Activated naive CD8-positive, alpha-beta T cell treated with anti-CD3 and anti-CD28 coated beads, Interleukin-2, amount 50 U/mL, for 24 hours (primary cell): ENCODE results near the gene BICC1.

Experiments
- ATAC-seq: fragments of 150-1000 bp; cut with Tn5 transposase; one replicate; pipeline ENCODE4 v1.10.0; 2021
- DNase-seq: peaks from one replicate; pipeline ENCODE4 v3.0.0; 2021
- H3K27ac Mint-ChIP-seq: one replicate; pipeline ENCODE4 v1.8.0; 2021; ENCODE audit warnings: mild to moderate bottlenecking, mixed read lengths
- H3K27me3 Mint-ChIP-seq: one replicate; pipeline ENCODE4 v1.8.0; 2021; ENCODE audit warnings: mixed read lengths
- H3K36me3 Mint-ChIP-seq: one replicate; pipeline ENCODE4 v1.8.0; 2021; ENCODE audit warnings: low read depth, mixed read lengths
- H3K4me1 Mint-ChIP-seq: one replicate; pipeline ENCODE4 v1.8.0; 2021; ENCODE audit warnings: mixed read lengths
- H3K4me3 Mint-ChIP-seq: one replicate; pipeline ENCODE4 v1.8.0; 2021; ENCODE audit warnings: mild to moderate bottlenecking, moderate library complexity, mixed read lengths
- H3K9me3 Mint-ChIP-seq: one replicate; pipeline ENCODE4 v1.8.0; 2021; ENCODE audit warnings: mixed read lengths

The BICC1 gene

GRCh38 chr10:58660575-58661255 lies 148.0 kb downstream of the BICC1 start:
- Mint-ChIP-seq H3K9me3 (peaks cover 19% of the 10 kb centered on the region), H3K27me3 (peaks cover 2% of the 10 kb centered on the region), H3K4me3 (no peak overlapping the region), H3K36me3 (peaks cover 2% of the 10 kb centered on the region), H3K27ac (no peak overlapping the region), H3K4me1 (peaks cover 4% of the 10 kb centered on the region)
- ATAC-seq (no peak), DNase-seq (no peak)

GRCh38 chr10:58661336-58661735 lies 148.7 kb downstream of the BICC1 start:
- Mint-ChIP-seq H3K27ac (no peak overlapping the region), H3K4me3 (no peak overlapping the region), H3K4me1 (peaks cover 10% of the 10 kb centered on the region), H3K9me3 (peaks cover 19% of the 10 kb centered on the region), H3K36me3 (peaks cover 2% of the 10 kb centered on the region), H3K27me3 (peaks cover 2% of the 10 kb centered on the region)
- DNase-seq (no peak), ATAC-seq (no peak)

DNA sequence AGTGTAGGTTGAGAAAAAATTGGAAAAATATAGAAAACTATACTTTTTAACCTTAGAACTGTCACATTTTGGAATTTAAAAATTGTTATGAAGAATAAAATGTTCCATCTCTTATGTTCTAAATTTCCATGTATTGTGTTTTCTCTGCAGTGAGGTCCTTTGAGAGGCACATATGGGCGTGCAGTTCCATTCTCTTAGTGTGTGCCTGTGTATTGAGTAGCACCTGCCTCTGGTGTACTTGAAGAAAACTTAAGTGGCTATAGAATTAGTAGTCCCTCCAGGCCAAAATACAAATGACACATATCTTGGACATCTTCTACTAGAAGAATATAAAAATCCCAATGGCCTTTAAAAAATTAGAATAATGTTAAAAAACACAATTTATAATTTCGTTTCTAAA lies 149.2 kb downstream of the BICC1 start:
- ATAC-seq (no peak), DNase-seq (no peak)
- H3K27ac Mint-ChIP-seq = no peak overlapping the region
- H3K4me1 Mint-ChIP-seq = peaks cover 15% of the 10 kb centered on the region
- peaks cover 19% of the 10 kb centered on the region for H3K9me3 Mint-ChIP-seq
- peaks cover 2% of the 10 kb centered on the region for H3K36me3 Mint-ChIP-seq
- peaks cover 2% of the 10 kb centered on the region for H3K27me3 Mint-ChIP-seq
- no peak overlapping the region for H3K4me3 Mint-ChIP-seq

GRCh38 chr10:58662314-58662713 lies 149.6 kb downstream of the BICC1 start:
- Mint-ChIP-seq H3K4me1 (peaks cover 15% of the 10 kb centered on the region), H3K27ac (no peak overlapping the region), H3K36me3 (peaks cover 2% of the 10 kb centered on the region), H3K9me3 (peaks cover 19% of the 10 kb centered on the region), H3K4me3 (no peak overlapping the region), H3K27me3 (peaks cover 2% of the 10 kb centered on the region)
- DNase-seq (no peak), ATAC-seq (no peak)

DNA sequence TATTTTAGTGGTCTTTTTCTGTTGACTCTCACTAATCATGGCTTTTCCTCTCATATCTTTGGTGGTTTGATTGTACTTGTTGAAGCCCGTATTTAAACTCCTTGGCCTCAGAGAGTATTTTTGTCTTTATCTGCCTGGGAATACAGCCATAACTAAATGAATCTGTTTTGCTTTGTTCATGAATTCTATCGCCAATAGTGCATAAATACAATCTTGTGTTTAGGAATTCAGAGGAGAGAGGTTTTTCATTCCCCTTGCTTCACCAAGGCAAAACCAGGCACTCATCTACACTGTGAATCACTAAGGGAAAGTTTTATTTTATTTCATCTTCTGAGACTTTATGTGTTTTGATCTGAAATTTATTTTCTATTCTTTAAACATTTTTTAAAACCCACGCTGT lies 152.7 kb downstream of the BICC1 start:
- Mint-ChIP-seq H3K4me3 (no peak overlapping the region), H3K36me3 (peaks cover 2% of the 10 kb centered on the region)

DNA sequence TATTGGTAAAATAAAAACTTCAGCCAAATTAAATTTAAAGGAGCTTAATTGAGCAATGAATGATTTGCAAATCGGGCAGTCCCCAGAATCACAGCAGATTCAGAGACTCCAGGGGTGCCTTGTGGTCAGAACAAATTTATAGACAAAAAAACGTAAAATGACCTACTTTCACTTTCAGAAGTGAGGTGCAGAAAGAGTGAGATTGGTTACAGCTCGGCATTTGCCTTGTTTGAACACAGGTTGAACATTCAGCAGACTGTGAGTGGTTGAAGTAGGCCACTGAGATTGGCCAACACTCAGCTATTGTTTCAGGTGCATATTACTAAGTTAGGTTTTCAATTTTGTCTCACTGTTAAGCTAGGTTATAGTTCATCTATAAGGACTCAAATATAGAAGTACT lies 153.4 kb downstream of the BICC1 start:
- ATAC-seq (no peak), DNase-seq (no peak)
- Mint-ChIP-seq H3K27me3 (peaks cover 2% of the 10 kb centered on the region), H3K9me3 (peaks cover 19% of the 10 kb centered on the region), H3K27ac (no peak overlapping the region), H3K4me3 (peak overlapping the region; percentile 9), H3K4me1 (peaks cover 14% of the 10 kb centered on the region), H3K36me3 (peaks cover 2% of the 10 kb centered on the region)

More for the DNA sequence above, 152.7 kb downstream of the BICC1 start:
- Mint-ChIP-seq H3K4me1 (peaks cover 15% of the 10 kb centered on the region), H3K27me3 (peaks cover 2% of the 10 kb centered on the region), H3K9me3 (peaks cover 19% of the 10 kb centered on the region), H3K27ac (no peak overlapping the region)
- DNase-seq (no peak), ATAC-seq (no peak)

DNA sequence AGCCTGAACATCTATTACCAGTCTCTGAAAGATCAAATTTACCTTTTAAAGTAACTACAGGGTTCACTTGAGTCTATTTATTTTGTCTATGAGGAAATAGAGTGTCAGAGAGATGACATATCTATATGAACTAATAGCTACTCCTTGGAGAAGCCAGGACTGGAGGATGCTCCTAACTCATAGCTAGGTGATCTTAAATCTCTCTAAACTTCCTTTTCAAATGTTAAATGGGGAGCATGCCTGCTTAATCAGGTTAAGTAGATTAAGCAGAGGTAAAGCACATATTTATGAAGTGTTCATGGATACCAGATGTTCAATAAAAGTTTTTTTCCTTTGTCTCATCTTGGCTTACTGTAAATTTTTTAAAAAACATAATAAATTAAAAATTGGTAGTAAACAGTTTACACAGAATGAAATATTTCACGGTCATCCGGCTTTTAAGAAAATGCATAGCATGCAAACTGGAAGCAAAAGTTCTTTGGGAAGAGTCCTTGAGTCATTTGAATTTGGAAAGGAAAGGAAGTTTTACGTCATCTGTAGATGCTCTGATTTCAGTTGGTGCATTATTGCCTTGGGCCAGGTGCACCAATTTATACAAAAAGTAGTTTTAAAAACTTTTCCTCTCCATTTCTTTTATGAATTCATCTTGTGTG lies 155.1 kb downstream of the BICC1 start:
- peaks cover 2% of the 10 kb centered on the region for H3K36me3 Mint-ChIP-seq
- no peak overlapping the region for H3K4me3 Mint-ChIP-seq
- no peak overlapping the region for H3K27ac Mint-ChIP-seq
- H3K4me1 Mint-ChIP-seq = peaks cover 12% of the 10 kb centered on the region
- ATAC-seq (no peak), DNase-seq (no peak)
- H3K9me3 Mint-ChIP-seq = peaks cover 19% of the 10 kb centered on the region
- peaks cover 2% of the 10 kb centered on the region for H3K27me3 Mint-ChIP-seq

GRCh38 chr10:58672845-58673244 lies 160.2 kb downstream of the BICC1 start:
- no peaks in the 10 kb centered on the region for H3K4me1 Mint-ChIP-seq
- H3K36me3 Mint-ChIP-seq = no peaks in the 10 kb centered on the region
- H3K9me3 Mint-ChIP-seq = peaks cover 16% of the 10 kb centered on the region
- peaks cover 3% of the 10 kb centered on the region for H3K27me3 Mint-ChIP-seq
- DNase-seq = no peak
- H3K27ac Mint-ChIP-seq = no peak overlapping the region
- H3K4me3 Mint-ChIP-seq = no peak overlapping the region
- no peak for ATAC-seq

DNA sequence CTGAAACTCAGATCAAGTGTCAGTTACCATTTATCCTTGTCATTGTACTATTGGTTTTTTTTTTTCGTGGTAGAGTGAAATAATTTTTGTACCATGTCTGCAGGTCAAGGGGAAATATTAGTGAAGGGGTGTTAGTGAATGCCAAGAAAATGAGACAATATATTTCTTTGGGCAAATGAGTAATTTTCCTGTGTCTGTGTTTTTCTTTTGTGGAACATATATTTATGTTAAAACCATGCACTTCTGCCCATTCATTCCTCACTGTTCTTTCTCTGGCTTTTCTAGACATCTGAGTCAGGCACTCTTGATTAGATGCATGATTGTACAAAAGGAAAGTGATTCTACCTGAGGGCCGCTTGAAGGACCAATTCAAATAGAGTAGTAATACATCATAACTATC lies 161.6 kb downstream of the BICC1 start:
- Mint-ChIP-seq H3K4me3 (no peak overlapping the region), H3K9me3 (peaks cover 20% of the 10 kb centered on the region), H3K27ac (no peak overlapping the region), H3K27me3 (peaks cover 3% of the 10 kb centered on the region), H3K36me3 (no peaks in the 10 kb centered on the region), H3K4me1 (no peaks in the 10 kb centered on the region)
- DNase-seq (no peak), ATAC-seq (no peak)

GRCh38 chr10:58675321-58675720 lies 162.6 kb downstream of the BICC1 start:
- Mint-ChIP-seq H3K27me3 (peaks cover 3% of the 10 kb centered on the region), H3K36me3 (no peaks in the 10 kb centered on the region), H3K4me1 (no peaks in the 10 kb centered on the region)

GRCh38 chr10:58691528-58691927 lies 178.9 kb downstream of the BICC1 start:
- Mint-ChIP-seq H3K27ac (no peak overlapping the region), H3K4me3 (no peak overlapping the region), H3K9me3 (peaks cover 17% of the 10 kb centered on the region), H3K27me3 (no peaks in the 10 kb centered on the region), H3K4me1 (no peaks in the 10 kb centered on the region), H3K36me3 (no peaks in the 10 kb centered on the region)
- ATAC-seq (no peak), DNase-seq (no peak)

More at GRCh38 chr10:58675321-58675720, 162.6 kb downstream of the BICC1 start:
- Mint-ChIP-seq H3K27ac (no peak overlapping the region), H3K9me3 (peaks cover 20% of the 10 kb centered on the region), H3K4me3 (no peak overlapping the region)
- no peak for DNase-seq
- ATAC-seq = no peak

- no peaks in the 10 kb centered on the region for H3K4me1 Mint-ChIP-seq
- H3K36me3 Mint-ChIP-seq = no peaks in the 10 kb centered on the region
- no peak overlapping the region for H3K27ac Mint-ChIP-seq
- ATAC-seq = no peak
- peaks cover 17% of the 10 kb centered on the region for H3K9me3 Mint-ChIP-seq
- H3K4me3 Mint-ChIP-seq = no peak overlapping the region
- H3K27me3 Mint-ChIP-seq = no peaks in the 10 kb centered on the region
- DNase-seq = no peak
Measured at GRCh38 chr10:58693919-58694318, 181.2 kb downstream of the BICC1 start.

DNA sequence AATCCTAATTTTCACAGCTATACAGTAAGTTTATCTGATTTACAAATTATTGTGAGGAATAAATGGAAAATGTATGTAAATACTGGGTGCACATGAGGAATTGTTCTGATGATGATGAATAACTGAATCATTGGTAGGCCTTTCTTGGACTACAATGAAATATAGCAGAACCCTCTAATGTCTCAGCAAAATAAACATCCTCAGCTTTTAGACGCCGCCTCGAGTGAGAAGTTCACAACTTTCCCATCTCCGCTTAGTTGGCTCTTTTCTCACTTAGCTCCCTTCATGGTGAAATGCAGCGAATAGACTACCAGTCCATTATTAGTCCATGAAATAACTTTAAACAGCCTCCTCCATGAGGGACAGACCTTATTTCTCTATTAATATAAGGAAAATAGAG lies 182.3 kb downstream of the BICC1 start:
- H3K36me3 Mint-ChIP-seq = no peaks in the 10 kb centered on the region

GRCh38 chr10:58696736-58697135 lies 184.1 kb downstream of the BICC1 start:
- H3K4me3 Mint-ChIP-seq = no peak overlapping the region
- no peaks in the 10 kb centered on the region for H3K36me3 Mint-ChIP-seq
- no peak for DNase-seq
- no peak for ATAC-seq
- no peaks in the 10 kb centered on the region for H3K27me3 Mint-ChIP-seq
- no peaks in the 10 kb centered on the region for H3K4me1 Mint-ChIP-seq
- H3K27ac Mint-ChIP-seq = no peak overlapping the region
- H3K9me3 Mint-ChIP-seq = peaks cover 10% of the 10 kb centered on the region

More for the DNA sequence above, 182.3 kb downstream of the BICC1 start:
- no peaks in the 10 kb centered on the region for H3K27me3 Mint-ChIP-seq
- ATAC-seq = no peak
- DNase-seq = no peak
- H3K4me3 Mint-ChIP-seq = no peak overlapping the region
- H3K4me1 Mint-ChIP-seq = no peaks in the 10 kb centered on the region
- H3K27ac Mint-ChIP-seq = no peak overlapping the region
- H3K9me3 Mint-ChIP-seq = peaks cover 17% of the 10 kb centered on the region

GRCh38 chr10:58697691-58698090 lies 185.0 kb downstream of the BICC1 start:
- H3K27me3 Mint-ChIP-seq = no peaks in the 10 kb centered on the region
- H3K9me3 Mint-ChIP-seq = peaks cover 6% of the 10 kb centered on the region
- ATAC-seq (no peak), DNase-seq (no peak)
- H3K4me3 Mint-ChIP-seq = no peak overlapping the region
- H3K4me1 Mint-ChIP-seq = no peaks in the 10 kb centered on the region
- H3K27ac Mint-ChIP-seq = no peak overlapping the region
- H3K36me3 Mint-ChIP-seq = no peaks in the 10 kb centered on the region
